HG03457 (cell line): Measurements from ENCODE around the gene IFT172.
A peak's percentile ranks its signal among the peaks of the same experiment; 100 is the strongest.

ENCODE experiments used
- ATAC-seq: cut with Tn5 transposase; IDR thresholded peaks from one replicate; pipeline ENCODE4 v1.9.1; 2021; ENCODE audit warnings: moderate number of reproducible peaks; ENCODE audit not compliant: unreplicated experiment

IFT172 gene

GRCh38 chr2:27494944-27495554 lies 5.5 kb upstream of the IFT172 start, which contains the start of gene FNDC4:
FNDC4 (minus strand) TSS chr2:27495200; CDS start chr2:27494679, 521 bp downstream.
- no peak for ATAC-seq

GRCh38 chr2:27494284-27494943 lies 4.9 kb upstream of the IFT172 start:
- no peak for ATAC-seq

DNA sequence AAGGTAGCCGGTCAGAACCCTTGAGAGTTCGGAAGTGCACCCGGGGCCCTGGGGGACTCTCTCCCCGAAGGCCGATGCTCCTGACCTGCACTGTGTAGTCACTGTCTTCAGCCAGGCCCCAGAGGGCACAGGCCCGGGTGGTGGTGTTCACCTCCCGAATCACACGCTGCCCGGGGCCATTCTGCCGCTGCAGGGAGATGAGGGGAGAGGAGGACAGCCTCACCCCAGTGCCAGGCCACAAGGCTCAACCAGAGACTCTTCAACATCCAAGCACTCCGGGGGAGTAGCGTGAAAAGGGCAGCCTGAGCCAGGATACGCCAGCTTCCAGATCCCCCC lies 4.4 kb upstream of the IFT172 start:
- ATAC-seq, result no peak

DNA sequence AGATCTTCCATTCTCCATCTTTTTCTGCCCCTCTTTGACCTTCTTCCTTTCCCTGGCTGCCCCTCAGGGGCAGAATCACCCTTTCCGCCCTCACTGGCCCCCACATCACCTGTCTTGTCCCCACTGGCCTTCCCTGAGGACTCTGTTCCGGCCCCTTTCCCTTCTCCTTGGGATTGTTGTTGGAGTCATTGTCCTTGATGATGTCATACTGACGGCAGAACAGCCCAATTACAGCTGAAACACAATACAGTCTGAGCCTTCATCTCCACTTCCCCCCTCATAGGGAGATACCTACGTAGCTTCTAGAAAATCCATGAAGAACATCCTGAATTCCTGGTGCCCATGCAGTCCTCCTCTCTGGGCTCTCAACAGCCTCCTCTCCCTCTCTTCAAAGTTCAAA lies 3.0 kb upstream of the IFT172 start:
- no peak for ATAC-seq

- ATAC-seq, result peak; percentile 7
These were observed 435 bp downstream of the IFT172 start for GRCh38 chr2:27489118-27489497.

DNA sequence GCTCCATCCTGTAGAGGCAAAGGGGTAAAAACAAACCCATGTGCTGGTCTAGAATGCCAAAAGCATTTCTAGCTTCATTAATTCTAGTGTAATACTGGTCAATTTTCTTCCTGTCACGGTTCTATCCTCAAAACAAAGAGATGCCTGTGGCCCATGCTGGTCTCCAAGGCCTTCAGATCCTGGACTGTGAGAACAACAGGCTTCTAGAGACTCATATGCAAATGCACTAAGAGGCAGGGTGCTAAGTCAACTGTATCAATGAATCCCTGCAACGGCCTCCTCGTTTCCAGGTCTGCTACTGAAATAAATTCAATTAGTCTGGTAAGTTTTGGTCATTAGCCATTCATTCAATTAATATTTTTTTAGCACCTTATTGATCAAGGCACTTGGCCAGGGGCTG lies 4.0 kb downstream of the IFT172 start:
- no peak for ATAC-seq

- ATAC-seq, result no peak
These were observed 17.6 kb downstream of the IFT172 start for GRCh38 chr2:27471961-27472360.

GRCh38 chr2:27464443-27464842 lies 25.1 kb downstream of the IFT172 start:
- no peak for ATAC-seq

GRCh38 chr2:27461118-27461517 lies 28.4 kb downstream of the IFT172 start:
- ATAC-seq, result no peak

GRCh38 chr2:27453968-27454367 lies 35.6 kb downstream of the IFT172 start:
- no peak for ATAC-seq

GRCh38 chr2:27451095-27451494 lies 38.4 kb downstream of the IFT172 start:
- ATAC-seq, result no peak

DNA sequence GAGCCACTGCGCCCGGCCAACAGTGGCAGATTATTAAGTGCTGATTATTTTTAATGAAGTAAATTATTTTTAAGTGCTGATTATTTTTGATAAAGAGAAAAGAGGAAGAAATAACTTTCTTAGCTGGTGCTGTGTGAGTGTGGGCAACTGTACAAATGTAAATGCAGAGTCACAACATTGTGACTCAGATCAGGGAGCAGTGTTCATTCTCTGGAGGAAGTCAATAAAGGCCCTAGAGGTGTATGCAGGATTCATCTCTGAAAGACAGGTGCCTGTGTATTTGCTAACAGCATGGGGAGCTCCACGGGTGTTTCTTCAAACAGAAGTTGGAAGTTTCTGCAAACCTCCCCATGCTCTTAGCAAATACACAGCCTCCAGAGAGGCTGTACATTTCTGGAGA lies 41.2 kb downstream of the IFT172 start:
- no peak for ATAC-seq

DNA sequence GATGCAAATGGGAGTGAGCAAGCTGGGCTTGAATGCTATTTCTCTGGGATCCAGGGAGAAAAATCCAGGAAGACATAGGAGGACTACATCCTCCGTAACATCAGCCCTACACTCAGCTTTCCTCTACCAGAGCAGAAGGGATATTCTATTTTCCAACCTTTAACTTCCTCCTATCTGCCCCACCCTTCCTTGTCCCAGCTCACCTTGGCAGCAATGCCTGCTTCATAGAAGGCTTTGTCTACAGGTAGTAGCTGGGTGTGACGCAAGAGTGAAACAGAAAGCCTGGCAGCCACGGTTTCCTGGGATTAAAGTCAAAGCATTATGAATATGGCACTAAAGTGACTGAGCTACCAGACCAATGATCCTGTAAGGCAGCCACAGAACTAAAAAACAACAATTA lies 43.5 kb downstream of the IFT172 start:
- ATAC-seq, result no peak

DNA sequence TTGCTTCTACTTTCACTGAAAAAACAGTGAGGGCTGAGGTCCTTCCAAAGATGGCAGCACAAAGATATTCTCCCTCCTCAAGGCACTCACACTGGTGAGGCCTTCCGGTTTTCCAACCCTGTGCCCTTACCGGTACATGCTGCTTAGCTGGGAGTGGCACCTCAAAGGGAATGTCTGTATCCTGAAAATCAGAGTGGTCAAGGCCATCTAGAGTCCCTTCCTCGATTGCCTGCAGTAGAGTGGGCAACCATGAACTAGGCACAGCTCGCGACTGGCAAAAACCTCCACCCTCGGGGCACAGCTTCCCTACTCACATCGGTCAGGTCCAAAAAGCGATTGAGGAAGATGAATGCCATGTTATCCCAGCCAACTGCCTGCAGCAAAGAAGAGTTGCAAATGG lies 43.9 kb downstream of the IFT172 start:
- ATAC-seq, result no peak

- ATAC-seq, result no peak
These were observed 44.4 kb downstream of the IFT172 start for GRCh38 chr2:27445155-27445554.

- ATAC-seq, result no peak
These were observed 46.6 kb downstream of the IFT172 start for GRCh38 chr2:27442920-27443282.

DNA sequence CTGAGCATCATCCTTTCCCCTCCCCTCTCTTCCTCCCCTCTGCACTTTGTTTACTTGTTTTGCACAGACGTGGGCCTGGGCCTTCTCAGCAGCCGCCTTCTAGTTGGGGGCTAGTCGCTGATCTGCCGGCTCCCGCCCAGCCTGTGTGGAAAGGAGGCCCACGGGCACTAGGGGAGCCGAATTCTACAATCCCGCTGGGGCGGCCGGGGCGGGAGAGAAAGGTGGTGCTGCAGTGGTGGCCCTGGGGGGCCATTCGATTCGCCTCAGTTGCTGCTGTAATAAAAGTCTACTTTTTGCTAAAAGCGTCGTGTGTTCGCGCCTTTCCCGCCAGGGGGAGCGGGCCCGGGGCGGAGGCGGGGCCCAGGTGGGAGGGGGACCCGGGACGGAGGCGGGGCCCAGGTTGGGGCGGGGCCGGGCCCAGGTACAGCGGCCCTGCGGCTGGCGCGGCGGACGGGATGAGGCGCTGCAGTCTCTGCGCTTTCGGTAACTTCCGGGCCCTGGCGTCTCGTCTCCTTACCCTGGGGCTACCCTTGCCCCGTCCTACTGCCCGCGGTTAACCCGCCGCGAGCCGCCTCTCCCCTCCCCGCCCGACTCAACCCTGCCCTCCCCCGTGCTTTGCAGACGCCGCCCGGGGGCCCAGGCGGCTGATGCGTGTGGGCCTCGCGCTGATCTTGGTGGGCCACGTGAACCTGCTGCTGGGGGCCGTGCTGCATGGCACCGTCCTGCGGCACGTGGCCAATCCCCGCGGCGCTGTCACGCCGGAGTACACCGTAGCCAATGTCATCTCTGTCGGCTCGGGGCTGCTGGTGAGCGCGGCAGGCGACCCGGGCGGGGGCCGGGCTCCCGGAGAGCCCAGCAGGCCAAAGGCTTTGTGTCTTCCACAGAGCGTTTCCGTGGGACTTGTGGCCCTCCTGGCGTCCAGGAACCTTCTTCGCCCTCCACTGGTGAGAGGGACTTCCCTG lies 47.3 kb downstream of the IFT172 start, which contains the start of gene KRTCAP3:
TSS of gene KRTCAP3 (plus strand) at position 424 of the 962 bp plus-strand sequence. CDS start at position 456, 32 bp downstream.
- no peak for ATAC-seq

DNA sequence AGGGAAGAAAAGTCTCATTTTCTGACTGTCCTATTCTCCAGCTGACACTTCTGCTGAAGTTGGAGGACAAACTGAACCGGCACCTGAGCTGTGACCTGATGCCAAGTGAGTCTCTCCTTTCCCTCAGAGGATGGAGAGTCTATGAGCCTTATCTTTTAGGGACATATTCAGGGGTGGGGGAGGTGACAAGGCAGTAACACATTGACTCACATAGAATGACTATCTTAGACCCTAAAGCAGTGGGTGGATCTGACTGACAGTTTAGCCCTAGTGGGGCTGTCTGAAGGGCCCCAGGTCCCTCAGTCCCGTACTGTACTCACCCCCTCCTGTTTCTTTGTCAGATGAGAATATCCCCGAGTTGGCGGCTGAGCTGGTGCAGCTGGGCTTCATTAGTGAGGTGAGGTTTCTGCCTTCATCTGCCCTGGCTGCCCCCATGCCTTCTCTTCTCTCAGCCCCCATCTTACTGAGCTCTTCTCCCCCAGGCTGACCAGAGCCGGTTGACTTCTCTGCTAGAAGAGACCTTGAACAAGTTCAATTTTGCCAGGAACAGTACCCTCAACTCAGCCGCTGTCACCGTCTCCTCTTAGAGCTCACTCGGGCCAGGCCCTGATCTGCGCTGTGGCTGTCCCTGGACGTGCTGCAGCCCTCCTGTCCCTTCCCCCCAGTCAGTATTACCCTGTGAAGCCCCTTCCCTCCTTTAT lies 48.2 kb downstream of the IFT172 start:
- ATAC-seq, result no peak

DNA sequence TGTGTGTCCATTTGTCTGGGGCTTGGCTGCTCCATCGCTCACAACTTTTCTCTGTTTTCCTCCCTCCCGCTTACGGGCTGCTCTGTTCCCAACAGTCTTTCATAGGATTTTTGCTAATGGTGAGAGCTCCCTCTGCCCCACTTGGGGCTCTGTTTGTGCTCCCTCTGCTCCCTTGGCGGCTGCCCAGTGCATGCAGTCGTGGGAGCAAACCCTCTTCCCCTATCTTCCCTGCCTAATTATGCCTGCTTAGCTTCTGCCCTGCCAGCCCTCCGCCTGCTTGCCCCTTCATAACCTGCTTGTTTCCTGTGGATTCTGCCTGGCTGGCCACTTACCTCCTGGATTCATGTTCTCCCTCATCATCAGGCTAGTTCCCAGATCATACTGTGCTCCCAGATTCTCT lies 53.9 kb downstream of the IFT172 start:
- no peak for ATAC-seq

DNA sequence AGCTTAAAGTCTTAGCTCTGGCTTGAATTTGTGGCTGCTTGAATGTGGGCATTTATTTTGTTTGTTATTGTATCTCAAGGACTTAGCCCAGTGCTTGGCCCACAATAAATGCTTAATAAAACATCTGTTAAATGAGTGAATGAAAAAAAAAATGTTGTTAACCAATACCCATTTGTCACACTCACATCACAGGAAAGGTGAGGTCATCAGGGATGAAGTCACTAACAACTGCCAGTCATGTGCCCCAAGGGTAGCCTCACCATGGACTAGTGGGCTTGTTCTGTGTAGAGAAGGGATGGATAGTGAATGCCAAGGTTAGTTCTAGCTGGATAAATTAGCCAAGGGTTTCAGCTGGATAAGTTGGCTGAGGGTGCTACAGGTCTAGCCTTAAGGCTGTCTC lies 58.1 kb downstream of the IFT172 start:
- no peak for ATAC-seq

DNA sequence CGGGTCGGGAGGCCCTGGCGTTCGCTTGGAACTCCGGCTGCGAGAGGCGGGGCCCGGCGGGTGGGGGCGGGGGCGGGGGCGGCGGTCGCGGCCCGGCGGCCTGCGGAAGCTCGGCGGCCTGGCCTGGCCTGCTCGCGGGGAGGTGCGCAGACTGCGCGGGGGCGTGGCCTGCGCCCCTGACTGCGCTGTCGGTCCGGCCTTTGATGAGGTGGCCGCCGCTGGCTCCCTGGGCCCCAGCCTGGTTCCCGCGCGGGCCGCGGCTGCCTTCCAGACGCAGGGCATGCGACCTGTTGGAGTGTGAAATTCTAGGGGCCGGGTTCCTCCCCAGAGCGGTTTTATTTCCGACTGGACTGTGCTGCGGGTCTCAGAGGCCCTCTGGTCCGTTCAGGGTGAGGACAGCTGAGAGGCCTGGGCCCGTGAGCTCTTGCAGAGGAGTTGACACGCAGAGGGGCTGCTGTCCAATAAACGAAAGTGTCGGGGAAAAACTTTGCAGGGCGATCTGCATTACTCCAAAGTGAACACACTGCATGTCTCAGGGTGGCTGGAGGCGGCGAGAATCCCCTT lies 60.5 kb downstream of the IFT172 start:
- peak; percentile 62 for ATAC-seq
